ENCODE data around the gene RPL5.

GRCh38 chr1:92854101-92854785 lies 22.4 kb downstream of the RPL5 start:
- TF ChIP-seq POLR2A (IDR thresholded peaks at IDR 0.05), result no peak
- TF ChIP-seq CTCF (IDR thresholded peaks at IDR 0.05), result no peak

All from lower leg skin (tissue), 3 donors.